ENCODE data around the gene BATF2. TPM values are rescaled to one million over a fixed set of nuclear protein-coding genes. Genes with fewer than 3 reads are reported as not detected.
A peak's percentile ranks its signal among the peaks of the same experiment; 100 is the strongest.

BATF2 gene
- total RNA-seq, 1 experiment from 2014 or later: 0.72 TPM

DNA sequence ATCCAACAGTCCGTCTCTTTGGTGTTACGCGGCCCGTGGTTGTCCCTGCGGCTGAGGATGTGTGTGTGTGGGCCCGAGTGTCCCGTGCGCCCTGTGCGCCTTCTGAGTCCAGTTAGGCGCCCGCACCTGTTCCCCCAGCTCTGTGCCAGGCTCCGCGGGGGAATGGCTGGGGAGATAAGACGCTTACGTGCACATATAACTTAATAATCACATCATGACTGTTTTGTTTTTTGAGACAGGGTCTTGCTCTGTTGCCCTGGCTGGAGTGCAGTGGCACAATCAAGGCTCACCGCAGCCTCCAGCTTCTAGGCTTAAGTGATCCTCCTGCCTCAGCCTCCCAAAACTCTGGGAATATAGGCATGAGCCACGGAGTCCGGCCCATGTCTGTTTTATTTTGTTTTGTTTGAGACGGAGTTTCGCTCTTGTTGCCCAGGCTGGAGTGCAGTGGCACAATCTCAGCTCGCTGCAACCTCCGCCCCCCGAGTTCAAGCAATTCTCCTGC is 18.0 kb upstream of the BATF2 start:
- H3K27me3 Mint-ChIP-seq (ENCODE audit: low read depth): no peaks in the 10 kb centered on the region; the same call in 1 of the 2 replicates
- Histone ChIP-seq H3K4me2 (ENCODE audit: insufficient read depth, insufficient read length, low read length) (peak overlapping the region; percentile 41), H3K14ac (ENCODE audit: insufficient read depth, low read length) (no peak overlapping the region), H2BK20ac (ENCODE audit: low read depth, low read length, poor library complexity, severe bottlenecking) (no peak overlapping the region), H2BK120ac (ENCODE audit: low read depth, low read length, poor library complexity, severe bottlenecking) (no peak overlapping the region), H3K27ac (ENCODE audit: insufficient read length, low read depth, low read length) (no peak overlapping the region), H4K5ac (ENCODE audit: insufficient read length, low read depth, low read length) (no peak overlapping the region), H3K9ac (ENCODE audit: extremely low read depth, insufficient read length, low read length) (no peak overlapping the region), H3K23me2 (ENCODE audit: insufficient read length, low read depth, low read length, poor library complexity, severe bottlenecking) (peaks cover 7% of the 10 kb centered on the region), H2BK12ac (ENCODE audit: insufficient read length, low read depth, low read length) (no peak overlapping the region), H2AFZ (ENCODE audit: low read length) (no peak overlapping the region), H3K23ac (ENCODE audit: insufficient read length, low read depth, low read length) (no peak overlapping the region), H3K18ac (ENCODE audit: insufficient read length, low read depth, low read length) (no peak overlapping the region), H3K4ac (ENCODE audit: low read depth, low read length) (no peak overlapping the region), H4K91ac (ENCODE audit: insufficient read length, low read depth, low read length) (no peak overlapping the region), H4K20me1 (ENCODE audit: control insufficient read depth, insufficient read depth, insufficient read length) (no peaks in the 10 kb centered on the region), H3K27me3 (ENCODE audit: insufficient read depth, low read length) (no peaks in the 10 kb centered on the region), H2BK15ac (ENCODE audit: low read depth, low read length) (no peak overlapping the region; the same call in 1 of the 2 replicates), H2BK5ac (ENCODE audit: insufficient read length, low read length) (no peak overlapping the region), H3K79me2 (ENCODE audit: insufficient read depth, low read length) (no peaks in the 10 kb centered on the region), H3K9me3 (ENCODE audit: control insufficient read depth, low read depth, low read length) (no peaks in the 10 kb centered on the region), H2AK5ac (ENCODE audit: insufficient read length, low read length) (no peak overlapping the region), H3K79me1 (ENCODE audit: insufficient read depth, low read depth, low read length, poor library complexity, severe bottlenecking) (peaks cover 2% of the 10 kb centered on the region), H3K56ac (ENCODE audit: insufficient read length, low read depth, low read length) (no peak overlapping the region), H3K4me1 (ENCODE audit: insufficient read depth, low read length) (no peaks in the 10 kb centered on the region), H4K8ac (replicated peaks; ENCODE audit: insufficient read length, low read depth, low read length) (no peak overlapping the region), H3T11ph (ENCODE audit: low read length) (no peak overlapping the region)
- peak; percentile 42 for DNase-seq
- TF ChIP-seq CTCF (conservative IDR thresholded peaks at IDR 0.05): no peak
- H3K9me3 Mint-ChIP-seq: no peaks in the 10 kb centered on the region
- H3K4me3 Mint-ChIP-seq: peak overlapping the region; percentile 83 to 92
- peaks cover 19 to 46% (median 37%) of the 10 kb centered on the region in 3 experiments for H3K36me3 Mint-ChIP-seq (ENCODE audit: insufficient read depth in 1 of 3, low read depth in 3 of 3)
- WGBS (ENCODE audit: extremely low coverage, insufficient read length, low lambda C conversion rate): no CpG with 5 or more reads among the region's 23 CpGs
- H3K4me1 Mint-ChIP-seq: peaks cover 6 to 9% of the 10 kb centered on the region in 2 experiments
- peak overlapping the region; percentile 40 to 89 (median 68); a peak in 4 of 7 replicates for H3K27ac Mint-ChIP-seq

Data from H9 (cell line).